Measurements from ENCODE around the gene USP19. TPM values are rescaled to one million over a fixed set of nuclear protein-coding genes. Genes with fewer than 3 reads are reported as not detected.

The USP19 gene
- total and polyA plus RNA-seq, 2 of the 4 experiments (the other 2 are of a cell fraction), result 24.7 to 39.7 TPM

- Histone ChIP-seq H2AK9ac (replicated peaks; ENCODE audit: low read depth, low read length, poor library complexity) (peak overlapping the region; percentile 66), H3K23ac (ENCODE audit: low read depth, low read length) (peak overlapping the region; percentile 2; the same call in 1 of the 2 replicates), H3K27me3 (ENCODE audit: control insufficient read depth, insufficient read depth, low read length) (peaks cover 2% of the 10 kb centered on the region), H3K4me3 (ENCODE audit: insufficient read depth, low read depth, low read length) (no peak overlapping the region), H2BK15ac (ENCODE audit: low read depth, low read length) (peak overlapping the region; percentile 77; the same call in 2 of the 3 replicates), H3K79me1 (ENCODE audit: low read depth in 1 of 2, low read length in 2 of 2) (peaks cover 10 to 44% of the 10 kb centered on the region in 2 experiments), H4K91ac (ENCODE audit: insufficient read depth, low read depth, low read length) (peak overlapping the region; percentile 69), H2AFZ (replicated peaks; ENCODE audit: low read length, poor library complexity) (no peak overlapping the region), H3K36me3 (ENCODE audit: control insufficient read depth, insufficient read depth, low read length) (peaks cover 20% of the 10 kb centered on the region), H3K9ac (ENCODE audit: low read depth, low read length) (no peak overlapping the region), H3K18ac (ENCODE audit: low read depth, low read length) (no peak overlapping the region), H3K14ac (replicated peaks; ENCODE audit: low read depth, low read length) (peak overlapping the region; percentile 75), H4K8ac (ENCODE audit: low read depth in 2 of 2, low read length in 2 of 2) (peak overlapping the region; percentile 83 to 94; a peak in 3 of 4 replicates), H2BK20ac (ENCODE audit: low read depth, low read length) (no peak overlapping the region), H3K4ac (ENCODE audit: low read depth, low read length) (peak overlapping the region; percentile 89), H2AK5ac (ENCODE audit: low read depth, low read length) (peak overlapping the region; percentile 54), H3K4me1 (ENCODE audit: control insufficient read depth, insufficient read depth, low read length) (peaks cover 9% of the 10 kb centered on the region), H2BK120ac (ENCODE audit: low read depth, low read length) (no peak overlapping the region), H3K9me3 (ENCODE audit: control insufficient read depth, insufficient read depth, low read length) (no peaks in the 10 kb centered on the region), H3K27ac (ENCODE audit: insufficient read depth, low read length) (no peak overlapping the region), H3K56ac (ENCODE audit: extremely low read depth, insufficient read depth, low read length) (no peak overlapping the region), H3K9me1 (ENCODE audit: insufficient read depth, low read length) (peaks cover 33% of the 10 kb centered on the region), H4K5ac (ENCODE audit: low read depth, low read length) (peak overlapping the region; percentile 79; the same call in 1 of the 2 replicates), H3K4me2 (ENCODE audit: low read depth, low read length) (peak overlapping the region; percentile 51; the same call in 1 of the 2 replicates), H2BK5ac (ENCODE audit: low read depth, low read length, poor library complexity, severe bottlenecking) (no peak overlapping the region), H4K20me1 (ENCODE audit: insufficient read depth, low read length) (peaks cover 10% of the 10 kb centered on the region)
- dilution Hi-C loops (cut with HindIII; ENCODE audit: low sequenced_read_pairs, unreplicated experiment), result no loop called here
- intact Hi-C loops (cut with micrococcal nuclease), result no loop called here
- no TSS peak for BruUV-seq (replicated peaks)
- 67% methylated on average over 3 of the region's 3 CpGs; no CpG with 5 or more reads in 1 of the 2 experiments for WGBS, 2 experiments (ENCODE audit: extremely low coverage in 2 of 2, insufficient read length in 1 of 2)
- ChIA-PET CTCF (no interaction called here), POLR2A (ENCODE audit: unreplicated experiment) (no interaction called here)
- no peak for DNase-seq
- TF ChIP-seq BHLHE40 (IDR thresholded peaks at IDR 0.05; ENCODE audit: low read depth, low read length) (no peak), RFX5 (IDR thresholded peaks at IDR 0.05; ENCODE audit: low read depth, low read length) (no peak), USF2 (IDR thresholded peaks at IDR 0.05; ENCODE audit: low read depth, low read length) (no peak), NFE2L2 (IDR thresholded peaks at IDR 0.05; ENCODE audit: low read depth, low read length) (no peak), RCOR1 (IDR thresholded peaks at IDR 0.05; ENCODE audit: insufficient replicate concordance, low read length) (no peak), MXI1 (IDR thresholded peaks at IDR 0.05; ENCODE audit: borderline replicate concordance, low read depth, low read length) (no peak), ELK1 (IDR thresholded peaks at IDR 0.05; ENCODE audit: borderline replicate concordance, low read depth, low read length) (no peak), RAD21 (IDR thresholded peaks at IDR 0.05; ENCODE audit: low read length) (no peak)
- ATAC-seq (ENCODE audit: low read depth), result no peak
- in situ Hi-C loops (cut with MboI; ENCODE audit: low sequenced_read_pairs), result no loop called here
Measured at GRCh38 chr3:49134471-49135265, 14.0 kb upstream of the USP19 start.

All from IMR-90 (cell line).